H1 (cell line): ENCODE results near the gene PCDH9. TPM values are rescaled to one million over a fixed set of nuclear protein-coding genes. Genes with fewer than 3 reads are reported as not detected.

Experiments used
- CTCF ChIA-PET: fragments of 300-600 bp; sonication (Branson Sonifier 250); formaldehyde crosslinking; loops from one replicate; lab custom pipeline; 2021; ENCODE audit not compliant: partially characterized antibody; lab: Charles Lee
- POLR2A ChIA-PET: fragments of 300-600 bp; sonication (Branson Sonifier 250); formaldehyde crosslinking; loops from one replicate; lab custom pipeline; 2021; ENCODE audit warnings: inconsistent platforms; ENCODE audit not compliant: partially characterized antibody; lab: Charles Lee
- DNase-seq, 2 experiments: peaks; one replicate each; pipeline versions ENCODE4 v3.0.0 to v3.0.0-alpha.2; 2010 to 2022; ENCODE audit warnings: low spot score in 2 of 2, low read depth in 1 of 2, mixed read lengths in 1 of 2
- FAIRE-seq: peaks from 2 replicates; lab custom pipeline; 2011; peaks lifted over from hg19 to GRCh38; lab: Jason Lieb, UNC
- H2AFZ ChIP-seq: 2 replicates; pipeline ENCODE4 v1.8.1; 2012; ENCODE audit warnings: low read length, inconsistent platforms
- H2AK5ac ChIP-seq: 2 replicates; pipeline ENCODE4 v1.6.1; 2013; ENCODE audit warnings: low read depth, low read length
- H2BK120ac ChIP-seq: replicated peaks from 2 replicates; pipeline ENCODE3; 2013; ENCODE audit warnings: low read depth, low read length, inconsistent platforms
- H2BK12ac ChIP-seq: 2 replicates; pipeline ENCODE4 v1.6.1; 2013; ENCODE audit warnings: low read depth, low read length
- H2BK15ac ChIP-seq: 2 replicates; pipeline ENCODE4 v1.6.1; 2013; ENCODE audit warnings: low read length
- H2BK20ac ChIP-seq: 2 replicates; pipeline ENCODE4 v1.6.1; 2013; ENCODE audit warnings: low read length
- H2BK5ac ChIP-seq: 2 replicates; pipeline ENCODE4 v1.6.1; 2013; ENCODE audit warnings: low read depth, low read length
- H3K14ac ChIP-seq: 2 replicates; pipeline ENCODE4 v1.6.1; 2013; ENCODE audit warnings: inconsistent platforms; ENCODE audit not compliant: insufficient read length
- H3K18ac ChIP-seq: 2 replicates; pipeline ENCODE4 v1.6.1; 2013; ENCODE audit warnings: low read length; ENCODE audit errors: extremely low read depth
- H3K23ac ChIP-seq: 2 replicates; pipeline ENCODE4 v1.6.1; 2013; ENCODE audit warnings: inconsistent platforms; ENCODE audit not compliant: insufficient read length
- H3K23me2 ChIP-seq: 2 replicates; pipeline ENCODE4 v1.6.1; 2013; ENCODE audit warnings: low read depth, low read length
- H3K27ac ChIP-seq: 2 replicates; pipeline ENCODE4 v1.6.1; 2011; ENCODE audit warnings: low read depth, low read length, inconsistent platforms
- H3K27me3 ChIP-seq, 4 experiments: replicated peaks in 1 of 4; 1 replicate in 1 of 4; 2 replicates in 3 of 4; pipeline versions ENCODE4 v1.6.1 to v1.8.1; 2011 to 2013; ENCODE audit warnings: low read length in 3 of 4, mild to moderate bottlenecking in 3 of 4, inconsistent platforms in 2 of 4, mixed read lengths in 2 of 4, moderate library complexity in 1 of 4; ENCODE audit not compliant: control insufficient read depth in 3 of 4, insufficient read depth in 3 of 4; ENCODE audit errors: extremely low read depth in 1 of 4
- H3K36me3 ChIP-seq, 4 experiments: 2 replicates each; pipeline versions ENCODE4 v1.6.1 to v1.8.1; 2011 to 2013; ENCODE audit warnings: mild to moderate bottlenecking in 4 of 4, low read length in 3 of 4, moderate library complexity in 2 of 4, control low read depth in 1 of 4, inconsistent platforms in 1 of 4; ENCODE audit not compliant: insufficient read depth in 4 of 4, control insufficient read depth in 2 of 4
- H3K4ac ChIP-seq: replicated peaks from 2 replicates; pipeline ENCODE3; 2013; ENCODE audit warnings: low read length, low read depth, mixed read lengths, inconsistent platforms; ENCODE audit not compliant: insufficient read length
- H3K4me1 ChIP-seq, 4 experiments: replicated peaks in 1 of 4; 1 replicate in 1 of 4; 2 replicates in 3 of 4; pipeline versions ENCODE4 v1.6.1 to v1.8.1; 2011 to 2013; ENCODE audit warnings: low read length in 3 of 4, inconsistent platforms in 2 of 4, mixed read lengths in 1 of 4; ENCODE audit not compliant: insufficient read depth in 4 of 4, control insufficient read depth in 3 of 4
- H3K4me2 ChIP-seq, 2 experiments: 2 replicates each; pipeline versions ENCODE4 v1.6.1 to v1.8.1; 2011 to 2013; ENCODE audit warnings: low read depth in 2 of 2, low read length in 2 of 2, control low read depth in 1 of 2, inconsistent platforms in 1 of 2, mild to moderate bottlenecking in 1 of 2; ENCODE audit not compliant: insufficient read depth in 1 of 2
- H3K4me3 ChIP-seq, 4 experiments: fragments of 200-600, 300-600 bp in 1 of 4; sonication (generic), shearing (Covaris generic), sonication (Bioruptor Twin) in 1 of 4; 2 replicates each; pipeline versions ENCODE4 v1.5.1 to v1.8.1; 2011 to 2016; ENCODE audit warnings: low read length in 4 of 4, low read depth in 3 of 4, control low read depth in 2 of 4, inconsistent platforms in 2 of 4, mild to moderate bottlenecking in 2 of 4, mixed read lengths in 1 of 4, moderate library complexity in 1 of 4; ENCODE audit not compliant: insufficient read depth in 2 of 4; ENCODE audit errors: extremely low read depth in 1 of 4
- H3K56ac ChIP-seq: replicated peaks from 2 replicates; pipeline ENCODE3; 2013; ENCODE audit warnings: low read depth, mild to moderate bottlenecking, mixed read lengths, low read length, inconsistent platforms; ENCODE audit not compliant: insufficient read length
- H3K79me1 ChIP-seq: 2 replicates; pipeline ENCODE4 v1.6.1; 2013; ENCODE audit warnings: low read depth, low read length, control low read depth
- H3K79me2 ChIP-seq, 2 experiments: 2 replicates each; pipeline versions ENCODE4 v1.6.1 to v1.8.1; 2012 to 2013; ENCODE audit warnings: low read length in 2 of 2, mild to moderate bottlenecking in 2 of 2, inconsistent platforms in 1 of 2; ENCODE audit not compliant: insufficient read depth in 2 of 2, control insufficient read depth in 1 of 2
- H3K9ac ChIP-seq, 4 experiments: replicated peaks in 1 of 4; 1 replicate in 1 of 4; 2 replicates in 3 of 4; pipeline versions ENCODE4 v1.6.1 to v1.8.1; 2011 to 2013; ENCODE audit warnings: low read depth in 3 of 4, low read length in 3 of 4, control low read depth in 2 of 4, mild to moderate bottlenecking in 2 of 4, moderate library complexity in 2 of 4, inconsistent platforms in 1 of 4; ENCODE audit errors: extremely low read depth in 1 of 4
- H3K9me3 ChIP-seq, 2 experiments: 2 replicates each; pipeline versions ENCODE4 v1.6.1 to v1.8.1; 2012 to 2013; ENCODE audit warnings: mild to moderate bottlenecking in 2 of 2, moderate library complexity in 2 of 2, control low read depth in 1 of 2, inconsistent platforms in 1 of 2, low read depth in 1 of 2, low read length in 1 of 2, mixed read lengths in 1 of 2; ENCODE audit not compliant: insufficient read depth in 2 of 2
- H4K20me1 ChIP-seq, 2 experiments: replicated peaks in 1 of 2; 2 replicates each; pipeline versions ENCODE3 to v1.8.1; 2011 to 2013; ENCODE audit warnings: inconsistent platforms in 2 of 2, low read length in 2 of 2, mild to moderate bottlenecking in 1 of 2; ENCODE audit not compliant: insufficient read depth in 2 of 2, control insufficient read depth in 1 of 2
- H4K5ac ChIP-seq: 2 replicates; pipeline ENCODE4 v1.6.1; 2013; ENCODE audit warnings: low read length, low read depth, mixed read lengths, inconsistent platforms; ENCODE audit not compliant: insufficient read length
- H4K8ac ChIP-seq: 2 replicates; pipeline ENCODE4 v1.8.0; 2013; ENCODE audit warnings: mild to moderate bottlenecking, moderate library complexity, low read length, inconsistent platforms; ENCODE audit not compliant: insufficient read depth; ENCODE audit errors: extremely low read depth
- H4K91ac ChIP-seq: replicated peaks from 2 replicates; pipeline ENCODE3; 2013; ENCODE audit warnings: low read length, mixed read lengths, inconsistent platforms; ENCODE audit not compliant: insufficient read length
- BCL11A ChIP-seq, 2 experiments: IDR thresholded peaks; one replicate each; pipeline ENCODE4 v1.6.1; 2011; ENCODE audit warnings: low read depth in 2 of 2, low read length in 2 of 2, mild to moderate bottlenecking in 2 of 2
- CBX5 ChIP-seq: fragments of 300-800, 300-1000 bp; sonication (generic); IDR thresholded peaks from 2 replicates; pipeline ENCODE4 v1.7.1; 2016; ENCODE audit warnings: antibody characterized with exemption, low read length, low read depth
- GTF2F1 ChIP-seq: IDR thresholded peaks from 2 replicates; pipeline ENCODE4 v1.6.1; 2012; ENCODE audit warnings: low read depth, low read length, improper control_type of control experiment, borderline replicate concordance
- HDAC6 ChIP-seq: IDR thresholded peaks from one replicate; pipeline ENCODE4 v1.7.1; 2012; ENCODE audit warnings: low read depth, mild to moderate bottlenecking, inconsistent platforms, low read length, moderate library complexity
- RFX5 ChIP-seq: IDR thresholded peaks from 2 replicates; pipeline ENCODE4 v1.6.1; 2011; ENCODE audit warnings: low read depth, low read length, improper control_type of control experiment, borderline replicate concordance
- SP1 ChIP-seq: IDR thresholded peaks from 2 replicates; pipeline ENCODE4 v1.6.1; 2011; ENCODE audit warnings: low read depth, low read length
- SP2 ChIP-seq: IDR thresholded peaks from 2 replicates; pipeline ENCODE4 v1.6.1; 2012; ENCODE audit warnings: mild to moderate bottlenecking, low read length, inconsistent platforms
- SRF ChIP-seq: IDR thresholded peaks from 2 replicates; pipeline ENCODE4 v1.6.1; 2011; ENCODE audit warnings: mild to moderate bottlenecking, low read depth, low read length, moderate library complexity
- WGBS, 2 experiments: shearing (Covaris generic) in 1 of 2; methylation state at CpG; one replicate each; pipeline versions ENCODE4 v1.1.6 to v1.1.7; 2013 to 2015; ENCODE audit warnings: low lambda C conversion rate in 2 of 2, mixed read lengths in 2 of 2, inconsistent platforms in 1 of 2, low coverage in 1 of 2, missing lambda C conversion rate in 1 of 2; ENCODE audit not compliant: insufficient replicate concordance in 2 of 2, insufficient coverage in 1 of 2, insufficient read length in 1 of 2; ENCODE audit errors: extremely low coverage in 1 of 2, missing lambda C conversion rate in 1 of 2; 5-methylcytosine and 5-hydroxymethylcytosine counted together
- polyA plus RNA-seq, 7 experiments: library from polyadenylated mRNA; depleted of rRNA in 3 of 7; stranded (reverse) in 5 of 7; unstranded in 2 of 7; fragments of >200 nt in 5 of 7; fragments of 200-250 nt in 2 of 7; gene quantifications; 1 replicate in 5 of 7; 2 replicates in 1 of 7; 4 replicates in 1 of 7; pipeline versions ENCODE4 v1.2.1 to v1.2.3, GENCODE V29; 2011 to 2013; ENCODE audit warnings: missing spikeins in 2 of 7, mixed read lengths in 2 of 7
- total RNA-seq: library from RNA; stranded (reverse); fragmentation: NEBNext Ultra II Directional; extraction: Animal tissue kit (Norgen Biotek cat#: 25700); gene quantifications from 2 replicates; pipeline ENCODE4 v1.2.1, GENCODE V29; 2021

The PCDH9 gene
- total and polyA plus RNA-seq, 2 of the 8 experiments (the other 6 are each of a cell fraction or from before 2014, with no cell fraction given), result 0.12 to 0.60 TPM

- Histone ChIP-seq H3K4me3 (no peak overlapping the region), H2AFZ (no peak overlapping the region), H3K23ac (no peak overlapping the region), H2BK120ac (no peak overlapping the region), H3K27ac (no peak overlapping the region), H3K18ac (no peak overlapping the region), H2BK15ac (no peak overlapping the region), H2BK5ac (no peak overlapping the region), H3K14ac (no peak overlapping the region), H3K79me1 (no peaks in the 10 kb centered on the region), H3K9me3 (peaks cover 8 to 14% of the 10 kb centered on the region in 2 experiments), H3K79me2 (no peaks in the 10 kb centered on the region), H2AK5ac (no peak overlapping the region), H4K20me1 (no peaks in the 10 kb centered on the region), H3K56ac (no peak overlapping the region), H3K4me2 (no peak overlapping the region), H3K4me1 (no peaks in the 10 kb centered on the region), H3K9ac (no peak overlapping the region), H3K36me3 (no peaks in the 10 kb centered on the region), H2BK12ac (no peak overlapping the region), H3K27me3 (no peaks in the 10 kb centered on the region), H3K4ac (no peak overlapping the region), H4K91ac (no peak overlapping the region), H4K5ac (no peak overlapping the region), H4K8ac (no peak overlapping the region), H2BK20ac (no peak overlapping the region), H3K23me2 (no peaks in the 10 kb centered on the region)
- CTCF ChIA-PET, result no interaction called here
- no peak for TF ChIP-seq RFX5
- no peak for TF ChIP-seq CBX5
- TF ChIP-seq SP1, result no peak
- no peak for TF ChIP-seq GTF2F1
- TF ChIP-seq SP2, result no peak
- TF ChIP-seq SRF, result no peak
- TF ChIP-seq HDAC6, result no peak
- no peak for TF ChIP-seq BCL11A (IDR thresholded peaks at IDR 0.05; ENCODE audit: low read depth in 2 of 2, low read length in 2 of 2)
- 88% methylated on average over 1 of the region's 1 CpG; no CpG with 5 or more reads in 1 of the 2 experiments for WGBS, 2 experiments
- FAIRE-seq (no peak), DNase-seq (no peak)
- POLR2A ChIA-PET, result no interaction called here
Observed at GRCh38 chr13:66262330-66262729, 967.8 kb downstream of the PCDH9 start.
